ENCODE data around the gene IL3.

IL3 gene

DNA sequence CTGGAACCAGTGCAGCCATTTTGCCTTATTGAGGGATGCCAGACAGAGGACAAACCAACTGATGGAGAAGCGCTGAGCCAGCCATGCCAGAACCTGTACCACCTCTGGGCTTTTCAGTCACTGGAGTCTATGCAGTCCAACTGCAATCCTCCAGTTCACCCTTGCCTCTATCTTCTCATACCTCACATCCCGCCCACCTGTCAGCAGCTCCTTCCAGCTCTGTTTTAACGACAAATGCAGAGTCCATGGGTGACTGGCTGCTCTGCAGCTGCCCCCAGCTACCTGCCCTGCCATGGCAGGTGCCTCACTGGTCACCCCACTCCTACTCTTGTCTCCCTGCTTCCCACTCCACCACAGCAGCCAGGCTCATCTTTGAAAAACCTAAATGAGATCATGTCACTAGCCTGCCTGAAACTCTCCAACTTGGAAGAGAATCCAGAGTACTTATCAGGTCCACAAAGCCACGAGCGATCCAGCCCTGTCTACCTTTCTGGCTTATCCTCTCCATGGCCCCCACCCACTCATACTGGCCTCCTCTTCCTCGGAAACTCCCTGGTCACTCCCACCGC, 35.0 kb upstream of the IL3 start:
- no peak for DNase-seq

DNA sequence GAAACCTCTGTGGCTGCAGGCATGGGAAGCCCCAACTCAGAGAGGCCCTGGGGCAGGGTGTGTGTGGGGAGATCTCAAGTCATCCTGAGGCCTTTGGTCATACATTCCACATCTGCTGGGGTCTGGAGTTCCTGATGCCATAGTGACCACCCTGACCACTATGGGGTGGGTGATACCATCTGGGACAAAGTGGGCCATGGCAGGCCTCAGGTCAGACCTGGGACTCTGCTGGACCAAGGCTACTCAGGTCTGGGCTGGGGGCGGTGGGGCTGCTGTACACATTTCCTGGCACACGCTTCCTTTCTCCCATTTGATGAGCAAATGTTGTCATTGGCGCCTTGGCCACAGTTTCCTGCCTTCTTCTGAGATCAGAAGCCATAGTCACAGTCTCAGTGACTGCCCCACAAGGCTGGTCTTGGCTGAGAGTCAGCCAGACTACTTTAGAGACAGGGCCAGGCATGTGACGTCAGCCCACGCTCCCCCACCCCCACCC, 33.9 kb upstream of the IL3 start:
- no peak for DNase-seq

DNA sequence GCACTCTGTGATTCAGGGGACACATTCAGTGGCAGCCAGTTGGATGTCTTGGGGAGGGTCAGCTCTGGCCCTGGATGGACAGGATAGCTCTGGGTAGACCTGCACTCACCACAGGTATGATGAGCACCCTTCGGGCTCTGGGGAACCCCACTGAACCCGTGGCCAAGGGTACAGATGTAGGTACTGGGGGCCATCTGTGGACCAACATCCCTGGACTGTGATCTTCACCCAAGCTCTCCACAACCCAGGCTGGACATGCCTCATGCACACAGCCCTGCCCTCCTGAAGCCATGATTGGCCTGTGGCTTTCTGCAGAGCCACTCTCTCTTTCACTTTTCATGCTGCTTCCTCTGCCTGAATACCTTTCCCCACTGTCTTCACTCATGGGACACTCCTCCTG, 33.4 kb upstream of the IL3 start:
- DNase-seq = no peak

DNA sequence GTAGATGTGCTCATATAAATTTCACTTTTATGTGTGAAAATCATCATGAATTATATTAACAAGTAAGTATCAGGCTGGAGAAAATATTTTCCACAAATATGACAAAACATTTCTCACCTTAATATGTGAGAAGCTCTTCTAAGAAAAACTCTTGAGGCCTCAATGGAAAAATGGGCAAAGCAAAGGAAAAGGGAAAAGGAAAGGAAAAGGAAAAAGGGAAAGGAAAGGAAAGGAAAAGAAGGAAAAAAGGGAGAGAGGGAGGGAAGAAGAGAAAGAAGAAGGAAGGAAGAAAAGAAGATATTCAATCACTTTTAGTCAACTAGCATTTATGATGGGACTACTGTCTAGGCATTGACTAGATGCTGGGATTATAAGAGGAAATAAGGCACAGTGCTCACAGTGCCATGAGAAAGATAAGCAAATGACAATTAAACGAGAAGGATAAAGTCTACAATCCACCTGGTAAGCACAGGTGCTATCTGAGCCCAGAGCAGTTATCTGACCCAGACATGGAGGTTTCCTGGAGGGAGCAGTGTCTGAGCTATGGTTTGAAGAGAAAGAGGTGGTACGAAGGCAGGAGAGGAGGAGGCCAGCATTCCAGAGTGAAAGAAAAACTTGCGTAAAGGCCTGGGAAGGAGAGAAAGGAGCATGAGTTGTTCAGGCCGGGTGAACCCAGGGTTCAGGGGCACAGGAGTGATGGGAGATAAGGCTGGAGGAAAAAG, 30.7 kb upstream of the IL3 start:
- no peak for DNase-seq

DNA sequence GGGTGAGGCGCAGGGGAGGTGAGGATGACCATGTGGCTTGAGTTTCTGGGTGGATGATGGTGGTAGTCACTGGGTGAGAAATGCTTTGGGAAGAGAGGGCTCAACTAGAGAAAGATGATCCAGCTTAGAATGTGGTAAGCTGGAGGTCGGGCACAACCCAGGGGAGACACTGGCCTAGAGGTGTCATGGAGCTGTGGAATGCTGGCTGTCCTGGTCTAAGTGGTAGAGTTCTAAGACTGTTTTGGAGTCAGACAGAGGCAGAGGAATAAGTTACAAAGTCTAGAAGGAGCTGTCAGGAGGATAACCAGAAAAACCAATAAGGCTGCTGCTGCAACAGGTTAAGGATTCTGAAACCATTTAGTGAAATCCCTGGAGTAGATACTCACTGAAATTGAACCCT, 29.8 kb upstream of the IL3 start:
- no peak for DNase-seq

DNA sequence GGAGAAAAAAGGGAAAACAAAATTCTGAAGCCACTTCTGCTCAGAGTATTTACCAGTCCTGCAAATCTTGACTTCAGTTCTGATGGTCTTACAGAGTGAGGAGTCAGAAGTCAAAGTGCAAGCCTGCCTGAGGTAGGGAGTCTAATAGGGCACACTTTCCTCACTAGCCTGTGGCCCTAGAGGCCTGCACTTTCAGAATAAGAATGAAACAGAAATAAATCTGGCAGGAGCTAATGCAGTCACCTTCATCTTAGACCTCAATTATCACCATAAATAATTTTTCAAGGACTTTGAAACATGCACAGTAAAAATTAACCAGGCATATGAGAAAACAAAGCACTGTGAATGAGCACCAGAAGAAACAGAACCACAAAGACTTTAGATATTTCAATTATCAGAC, 28.3 kb upstream of the IL3 start:
- DNase-seq = no peak

DNA sequence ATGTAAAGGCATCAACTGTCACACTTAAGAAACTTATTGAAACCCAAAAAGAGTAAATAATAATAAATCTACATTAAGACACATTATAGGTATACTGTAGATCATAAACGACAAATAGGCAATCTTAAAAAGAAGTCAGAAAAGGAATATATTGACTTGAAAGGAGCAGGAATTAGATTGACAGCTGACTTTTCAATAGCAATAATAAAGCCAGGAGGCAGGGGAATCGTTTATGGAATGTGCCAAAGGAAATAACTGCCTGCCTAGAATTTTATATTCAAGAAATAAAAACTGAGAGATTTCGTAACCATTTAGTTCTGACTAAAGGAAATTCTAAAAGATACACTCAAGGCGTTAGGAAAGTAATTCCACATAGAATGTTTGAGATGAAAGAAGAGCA, 27.3 kb upstream of the IL3 start:
- no peak for DNase-seq

DNA sequence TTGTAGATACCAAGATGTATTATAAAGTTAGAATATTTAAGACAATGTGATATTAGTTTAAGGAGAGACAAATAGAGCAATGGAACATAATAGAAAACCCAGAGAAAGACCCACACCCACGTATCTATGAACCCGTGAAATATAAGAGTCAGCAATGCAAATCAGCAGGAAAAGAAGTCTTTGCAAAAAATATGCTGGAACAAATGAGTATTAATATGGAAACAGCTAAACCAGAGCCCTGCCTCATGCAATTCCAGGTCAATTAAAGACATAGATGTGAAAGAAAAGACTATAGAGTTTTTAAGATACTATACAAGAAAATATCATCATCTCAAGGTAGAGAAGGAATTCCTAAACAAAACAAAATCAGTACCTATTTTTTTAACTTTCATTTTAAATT, 23.1 kb upstream of the IL3 start:
- DNase-seq = no peak

DNA sequence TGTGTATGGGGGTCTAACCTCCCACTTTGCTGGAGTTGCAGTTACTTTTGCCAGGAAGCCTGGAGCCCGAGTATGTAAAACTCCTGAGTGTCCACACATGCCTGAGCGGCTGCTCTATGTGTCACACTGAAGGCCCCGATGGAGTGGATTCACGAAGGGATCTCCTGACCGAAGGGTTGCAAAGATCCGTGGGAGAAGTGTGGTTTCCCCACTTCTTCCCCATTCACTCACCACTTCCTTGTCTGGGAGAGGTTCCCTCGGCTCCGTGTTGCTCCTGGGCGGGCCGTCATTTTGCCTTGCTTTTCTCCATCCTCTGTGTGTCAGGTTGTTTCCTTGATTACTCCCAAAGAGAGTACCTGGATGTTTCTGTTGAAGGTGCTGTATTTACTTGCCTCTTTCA, 16.2 kb upstream of the IL3 start:
- peak in 4 of 56 donors; percentile 7 to 11 (median 9) for DNase-seq

DNA sequence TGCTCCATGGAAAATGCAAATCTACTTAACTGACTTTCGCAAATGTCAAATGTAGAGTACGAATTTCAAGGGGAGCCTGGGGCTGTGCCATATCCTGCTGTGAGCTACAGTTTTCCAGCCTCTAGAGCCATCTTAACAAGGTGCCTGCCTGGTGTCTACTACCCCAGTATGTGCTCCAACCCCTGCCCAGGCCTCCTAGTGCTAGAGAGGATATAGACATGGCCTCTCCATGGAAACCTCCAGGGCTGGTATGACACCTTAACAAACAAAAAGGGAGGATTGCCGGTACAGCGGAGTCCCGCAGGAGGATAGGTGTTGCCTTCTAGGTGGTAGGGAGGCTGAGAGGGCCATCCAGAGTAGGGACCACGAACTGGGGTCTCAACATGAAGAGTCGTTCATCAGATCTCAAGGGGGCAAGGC, 13.6 kb upstream of the IL3 start:
- DNase-seq = no peak

DNA sequence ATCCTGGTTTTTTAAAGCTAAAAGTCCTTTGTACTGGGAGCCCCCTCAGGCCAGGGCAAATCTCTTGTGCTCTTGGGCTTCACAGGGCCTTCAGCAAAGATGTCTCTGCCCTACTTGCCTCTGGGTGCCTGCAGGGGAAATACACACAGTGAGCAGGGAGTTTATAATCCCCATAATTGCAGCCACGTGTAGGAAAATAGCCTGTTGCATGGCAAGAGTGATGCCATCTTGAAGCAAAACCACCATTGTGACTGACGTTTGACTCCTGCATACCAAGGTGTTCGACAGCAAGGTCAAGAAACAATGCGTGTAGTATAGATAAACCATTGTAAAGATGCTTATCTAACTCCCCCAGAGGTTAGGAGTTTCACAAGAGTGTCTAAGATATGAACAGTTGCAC, 11.4 kb upstream of the IL3 start:
- DNase-seq = no peak

DNA sequence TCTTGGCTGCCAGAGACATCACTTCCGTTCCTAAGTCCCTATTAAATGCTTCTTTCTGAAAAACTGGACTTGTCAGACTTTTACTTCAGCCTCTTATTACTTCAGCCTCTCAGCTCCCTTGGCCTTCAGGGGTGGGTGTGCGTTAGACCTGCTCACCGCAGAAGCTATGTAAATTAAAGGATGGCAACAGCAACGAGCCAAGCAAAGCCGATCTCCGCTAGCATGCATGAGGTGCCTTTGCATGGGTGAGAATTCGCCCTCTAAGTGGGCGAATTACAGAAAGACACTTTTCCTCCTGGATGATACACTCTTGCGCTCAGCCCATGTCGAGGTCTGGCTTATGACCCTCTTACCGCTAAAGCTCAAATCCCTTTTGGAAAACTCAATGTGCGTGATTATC, 10.9 kb upstream of the IL3 start:
- no peak for DNase-seq

DNA sequence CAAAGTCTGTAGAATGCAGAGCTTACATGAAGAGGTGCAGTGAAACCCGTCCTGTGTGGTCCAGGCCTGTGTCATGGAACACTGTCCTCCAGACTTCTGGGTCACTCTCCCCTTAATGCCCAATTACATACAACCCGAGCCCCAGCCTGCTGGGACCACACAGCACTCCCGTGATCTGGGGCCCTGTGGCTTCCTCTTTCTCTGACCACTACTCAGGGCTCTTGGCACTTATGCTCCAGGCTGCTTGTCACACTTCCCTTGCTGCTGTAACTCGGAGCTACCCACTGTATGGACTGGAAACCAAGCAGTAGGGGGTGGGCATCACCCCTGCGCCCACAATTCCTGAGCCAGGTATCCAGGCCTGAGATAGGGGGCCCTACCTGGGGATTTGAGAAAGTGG, 10.3 kb upstream of the IL3 start:
- peak in 8 of 56 donors; percentile 8 to 36 (median 17) for DNase-seq

DNA sequence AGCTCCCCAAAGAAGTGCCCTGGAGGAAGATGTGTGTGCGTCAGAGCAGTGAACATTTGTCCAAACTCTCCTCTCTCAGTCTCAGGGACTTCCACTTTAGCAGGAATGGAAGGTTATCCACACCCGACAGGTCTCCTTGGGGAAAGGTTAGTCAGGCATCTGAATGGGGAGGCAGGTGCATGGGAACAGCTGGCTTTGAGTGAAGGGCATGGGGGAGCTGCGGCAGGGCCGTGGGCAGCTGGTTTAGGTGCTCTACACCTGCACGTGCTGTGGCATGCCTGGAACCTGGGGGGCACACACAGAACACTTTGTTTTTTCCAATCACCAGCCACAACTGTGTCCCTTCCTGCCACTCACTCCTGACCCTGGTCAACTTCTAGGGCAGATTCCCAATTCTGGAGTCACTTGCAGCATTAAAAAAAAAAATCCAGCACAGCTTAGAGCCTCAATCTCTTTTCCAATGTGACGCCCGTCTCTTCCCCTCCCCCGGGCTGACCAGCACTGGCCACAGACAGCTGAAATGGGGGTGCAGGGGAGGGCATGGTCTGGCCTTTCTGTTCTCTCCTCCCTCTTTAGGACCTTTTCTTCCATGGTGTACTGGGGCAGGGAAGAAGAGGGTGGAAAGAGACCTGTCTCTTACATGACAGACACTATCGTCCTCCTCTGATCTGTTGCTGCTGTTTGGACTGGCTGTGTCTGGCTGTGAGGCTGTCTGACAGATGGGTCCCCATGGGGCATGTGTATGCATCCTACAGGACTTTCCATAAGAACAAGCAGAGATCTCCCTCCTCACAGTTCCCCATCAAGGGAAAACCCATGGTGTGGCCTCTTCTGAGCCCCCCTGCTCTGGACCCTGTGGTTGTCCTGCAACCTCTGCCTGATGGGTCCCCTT, 9.5 kb upstream of the IL3 start:
- DNase-seq = no peak

DNA sequence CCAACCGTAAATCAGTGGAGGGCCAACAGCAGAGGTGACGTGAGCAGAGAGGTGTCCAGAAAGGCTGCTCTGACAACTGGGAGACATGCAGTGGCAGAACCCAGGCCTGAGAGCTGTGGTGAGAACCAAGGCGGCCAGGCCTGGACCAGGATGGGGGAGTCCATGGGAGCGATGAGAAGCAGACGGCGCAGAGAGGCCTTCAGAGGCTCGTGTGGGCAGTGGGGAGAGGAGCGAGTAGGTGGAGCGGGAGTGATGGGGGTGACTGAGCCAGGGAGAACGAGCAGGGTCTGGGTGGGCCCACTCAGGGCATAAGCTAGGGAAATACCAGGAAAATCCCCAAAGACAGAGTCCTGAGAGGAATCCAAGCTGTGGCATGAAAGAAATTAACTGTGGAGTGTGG, 7.9 kb upstream of the IL3 start:
- DNase-seq = no peak

DNA sequence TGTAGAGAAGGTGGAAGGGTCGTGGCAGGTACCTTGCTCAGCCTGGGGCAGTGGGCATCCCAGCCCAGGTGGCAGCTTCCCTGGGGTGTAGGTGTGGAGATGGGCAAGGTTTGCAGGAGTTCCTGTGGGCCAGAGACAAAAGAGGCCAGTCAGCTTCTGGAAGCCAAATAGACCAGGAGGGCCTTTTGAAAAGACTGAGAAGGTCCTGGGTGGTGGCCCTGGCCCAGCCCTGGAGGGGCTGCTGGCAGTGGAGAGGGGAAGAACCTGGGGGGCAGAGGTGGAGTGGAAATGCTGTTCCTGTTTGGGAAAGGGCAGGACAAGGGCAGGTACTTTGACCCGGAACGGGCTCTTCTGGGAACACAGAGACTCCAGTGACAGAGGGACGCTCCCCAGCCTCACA, 7.0 kb upstream of the IL3 start:
- no peak for DNase-seq

DNA sequence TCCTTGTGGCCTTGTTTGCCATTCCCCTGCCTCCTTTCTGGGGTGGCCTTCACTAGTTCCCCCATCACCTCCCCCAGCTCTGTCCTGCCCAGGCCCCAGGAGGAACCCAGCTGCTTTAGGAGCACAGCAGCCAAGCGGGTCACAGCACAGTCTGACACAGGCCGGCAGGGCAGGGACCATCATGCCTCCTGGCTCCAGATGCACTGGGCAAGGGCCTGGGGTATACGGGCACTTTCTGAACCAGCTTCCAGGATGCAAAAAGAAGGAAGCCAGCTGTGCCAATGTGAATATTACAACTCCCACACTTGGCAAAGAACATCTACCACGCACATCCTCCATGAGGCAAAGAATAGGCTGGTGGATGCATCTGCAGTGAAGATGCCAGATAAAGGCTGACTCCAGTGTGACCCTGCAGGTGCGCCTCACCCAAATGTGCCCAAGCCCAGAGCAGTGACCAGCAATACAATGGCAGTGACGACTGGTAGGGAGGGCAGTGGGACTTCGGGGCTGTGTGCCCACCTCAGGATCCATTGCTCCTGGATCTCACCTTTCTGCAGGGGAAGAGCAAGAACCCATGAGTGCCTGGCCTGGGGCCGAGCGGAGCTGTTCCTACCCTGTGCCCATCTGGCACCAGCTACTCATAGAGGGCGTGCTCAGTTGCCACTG, 6.3 kb upstream of the IL3 start:
- DNase-seq = no peak

DNA sequence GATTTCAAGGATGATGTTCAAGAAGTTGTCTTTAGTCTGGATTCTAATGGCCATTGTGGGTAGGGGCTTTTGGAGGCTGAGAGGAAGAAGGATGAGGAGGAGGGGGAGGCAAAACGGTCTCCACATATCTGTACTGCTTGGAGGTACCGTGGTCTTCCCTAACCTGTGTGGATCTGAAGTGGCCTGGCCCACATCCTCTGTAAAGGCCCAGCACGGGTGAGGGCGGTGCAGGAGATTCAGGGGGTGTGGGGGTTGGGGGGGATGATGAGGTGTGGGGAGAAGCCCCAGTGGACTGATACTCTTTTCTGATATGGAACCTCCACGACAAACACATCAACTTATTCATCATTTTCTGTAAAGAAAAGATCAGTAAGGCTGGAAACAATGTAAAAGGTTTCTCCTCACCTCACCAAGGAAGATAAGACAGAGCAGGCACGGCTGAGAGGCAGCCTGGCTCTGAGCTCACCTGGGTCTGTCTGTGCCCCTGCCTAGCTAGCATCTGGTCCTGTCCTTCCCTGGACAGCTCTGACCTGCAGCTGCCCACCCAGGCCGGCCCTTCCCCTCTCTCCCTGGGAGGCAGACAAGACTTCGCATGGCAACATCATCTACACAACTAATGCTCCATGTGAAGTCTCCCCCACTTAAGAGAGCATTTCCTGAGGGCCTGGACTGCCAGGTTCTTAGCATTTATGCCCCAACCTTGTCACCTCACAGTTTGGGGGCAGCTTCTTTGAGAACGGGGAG, 5.6 kb upstream of the IL3 start:
- DNase-seq = no peak

DNA sequence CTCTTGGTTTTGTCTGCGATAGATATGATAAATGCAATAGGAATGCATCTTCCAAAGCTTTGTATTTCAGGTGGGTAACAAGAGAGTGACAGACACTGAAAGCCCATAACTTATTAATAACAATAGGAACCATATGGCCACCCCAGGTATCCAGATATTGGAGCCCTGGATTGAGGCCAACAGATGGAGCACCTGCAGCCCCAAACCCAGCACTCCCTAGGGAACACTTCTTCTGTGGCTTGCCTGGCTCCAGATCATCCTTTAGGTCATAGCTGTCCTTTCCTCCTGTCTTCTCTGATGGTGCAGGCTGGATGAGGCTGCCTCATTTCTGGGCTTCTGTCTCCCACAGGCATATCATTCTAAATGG, 5.0 kb upstream of the IL3 start:
- no peak for DNase-seq

DNA sequence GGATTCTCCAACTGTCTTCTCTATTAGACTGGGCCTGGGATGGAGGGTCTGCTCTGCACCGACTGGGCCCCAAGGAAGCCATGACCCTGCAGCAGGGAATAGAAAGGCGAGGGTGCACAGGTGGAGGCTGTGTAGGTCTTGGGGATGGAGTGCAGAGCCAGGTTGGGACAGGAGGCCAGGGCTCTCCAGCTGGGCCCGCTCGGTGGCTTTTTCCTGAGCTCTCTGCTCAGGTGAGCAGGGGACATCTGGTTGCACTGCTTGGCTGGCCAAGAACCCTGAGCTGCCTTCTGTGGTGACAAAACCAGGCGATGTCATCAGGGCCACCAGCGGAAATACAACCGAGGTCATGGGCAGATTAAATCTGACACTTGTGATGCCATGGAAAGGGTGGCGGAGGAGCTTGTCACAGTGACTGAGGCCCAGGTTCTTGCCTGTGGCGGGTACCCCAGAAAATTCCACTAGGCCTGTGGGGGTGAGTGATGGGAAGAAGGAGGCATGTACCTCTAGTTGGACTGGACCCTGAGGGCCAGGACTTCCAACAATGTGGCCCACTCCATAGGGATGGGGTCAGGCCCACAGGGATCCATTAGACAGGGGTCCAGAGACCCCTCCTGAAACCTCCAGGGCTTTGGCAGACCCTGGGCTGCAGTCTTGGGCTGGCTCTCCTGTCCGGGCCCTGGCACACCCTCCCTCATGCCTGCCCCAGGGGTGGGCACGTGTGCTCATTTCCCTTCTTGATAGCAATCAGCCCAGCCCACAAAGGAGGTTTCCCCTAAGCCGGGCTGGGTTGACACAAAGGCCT, 4.4 kb upstream of the IL3 start:
- DNase-seq = no peak

Data from nucleus accumbens (tissue), 56 donors.